Activated CD4-positive, CD25-positive, alpha-beta regulatory T cell treated with anti-CD3 and anti-CD28 coated beads, Interleukin-2, amount 50 U/mL, for 16 hours (primary cell): ENCODE results near the gene ZNF687.
"Not testable (repeated sequence)": the region's sequence is repeated elsewhere in the genome, so short reads cannot be mapped to it uniquely, and the experiment has no call there.

ENCODE experiments used
- DNase-seq: peaks from one replicate; pipeline ENCODE4 v3.0.0-alpha.2; 2020; ENCODE audit warnings: low read depth, low spot score

Gene ZNF687

GRCh38 chr1:151281969-151282882 is at the start of gene ZNF687:
Gene ZNF687, plus strand, starts transcription at chr1:151282299. Its CDS starts 3,993 bp downstream, at chr1:151286292.
- peak; percentile 97 for DNase-seq

GRCh38 chr1:151235235-151235634 is 46.9 kb upstream of the ZNF687 start:
- no peak for DNase-seq

- DNase-seq, result no peak
Observed at GRCh38 chr1:151237678-151238466, 44.2 kb upstream of the ZNF687 start.

- DNase-seq, result no peak
Observed at GRCh38 chr1:151238467-151238739, 43.7 kb upstream of the ZNF687 start.

- no peak for DNase-seq
Observed at GRCh38 chr1:151242442-151242841, 39.7 kb upstream of the ZNF687 start.

- no peak for DNase-seq
Observed at GRCh38 chr1:151243683-151244216, 38.3 kb upstream of the ZNF687 start.

GRCh38 chr1:151246786-151247185 is 35.3 kb upstream of the ZNF687 start:
- no peak for DNase-seq

- peak; percentile 52 for DNase-seq
Observed at GRCh38 chr1:151251656-151252470, 30.2 kb upstream of the ZNF687 start.

- peak; percentile 85 for DNase-seq
Observed at GRCh38 chr1:151254217-151255213, 27.6 kb upstream of the ZNF687 start, which contains the start of gene PSMD4. Gene PSMD4, plus strand, starts transcription at chr1:151254734. Its CDS starts 49 bp downstream, at chr1:151254783.

GRCh38 chr1:151255381-151255780 is 26.7 kb upstream of the ZNF687 start:
- no peak for DNase-seq

- DNase-seq, result no peak
Observed at GRCh38 chr1:151259351-151259750, 22.7 kb upstream of the ZNF687 start.

- no peak for DNase-seq
Observed at GRCh38 chr1:151265446-151266236, 16.5 kb upstream of the ZNF687 start.

GRCh38 chr1:151266315-151266714 is 15.8 kb upstream of the ZNF687 start:
- no peak for DNase-seq

- DNase-seq, result no peak
Observed at GRCh38 chr1:151266821-151267220, 15.3 kb upstream of the ZNF687 start.

- DNase-seq, result no peak
Observed at GRCh38 chr1:151267760-151268159, 14.3 kb upstream of the ZNF687 start.

GRCh38 chr1:151273924-151274466 is 8.1 kb upstream of the ZNF687 start:
- DNase-seq, result no peak

- DNase-seq, result not testable (repeated sequence)
Observed at GRCh38 chr1:151275341-151275740, 6.8 kb upstream of the ZNF687 start.

- no peak for DNase-seq
Observed at GRCh38 chr1:151277249-151277648, 4.8 kb upstream of the ZNF687 start.
